Endothelial cell of umbilical vein (primary cell): Measurements from ENCODE around the gene SUFU. TPM values are rescaled to one million over a fixed set of nuclear protein-coding genes. Genes with fewer than 3 reads are reported as not detected.
A peak's percentile ranks its signal among the peaks of the same experiment; 100 is the strongest.

ENCODE experiments used
- BruUV-seq: library from RNA; stranded (reverse); fragments of 400-500 nt; replicated peaks from 2 replicates; lab custom pipeline; 2021; lab: Mats Ljungman, UMichigan
- CTCF ChIA-PET: fragments of 300-600, 350-600 bp; sonication (Branson Sonifier 250); formaldehyde crosslinking; loops from one replicate; lab custom pipeline; 2021; ENCODE audit warnings: antibody characterized with exemption, inconsistent platforms; lab: Charles Lee
- POLR2A ChIA-PET: fragments of 300-600, 350-600 bp; sonication (Branson Sonifier 250); formaldehyde crosslinking; loops from one replicate; lab custom pipeline; 2021; ENCODE audit warnings: antibody characterized with exemption, inconsistent platforms; lab: Charles Lee
- DNase-seq: peaks from one replicate; pipeline ENCODE4 v3.0.0-alpha.2; 2011; ENCODE audit warnings: low read depth, low spot score
- FAIRE-seq: peaks from 2 replicates; lab custom pipeline; 2011; peaks lifted over from hg19 to GRCh38; lab: Jason Lieb, UNC
- H2AFZ ChIP-seq: 2 replicates; pipeline ENCODE4 v1.6.0; 2012; ENCODE audit warnings: low read depth, low read length, control low read depth, inconsistent platforms
- H3K27ac ChIP-seq: 2 replicates; pipeline ENCODE4 v1.5.1; 2011; ENCODE audit warnings: low read depth, mild to moderate bottlenecking, control low read depth, low read length, moderate library complexity; ENCODE audit not compliant: insufficient read depth
- H3K27me3 ChIP-seq, 2 experiments: 2 replicates each; pipeline versions ENCODE4 v1.6.0 to v1.6.1; 2011; ENCODE audit warnings: low read length in 2 of 2, mixed read lengths in 1 of 2; ENCODE audit not compliant: control insufficient read depth in 2 of 2, insufficient read depth in 2 of 2
- H3K36me3 ChIP-seq, 2 experiments: 2 replicates in 1 of 2; 3 replicates in 1 of 2; pipeline ENCODE4 v1.5.1; 2011; ENCODE audit warnings: low read length in 2 of 2, mild to moderate bottlenecking in 1 of 2, moderate library complexity in 1 of 2; ENCODE audit not compliant: control insufficient read depth in 2 of 2, insufficient read depth in 2 of 2; ENCODE audit errors: extremely low read depth in 1 of 2
- H3K4me1 ChIP-seq: 3 replicates; pipeline ENCODE4 v1.5.1; 2011; ENCODE audit warnings: mild to moderate bottlenecking, low read length; ENCODE audit not compliant: control insufficient read depth, insufficient read depth; ENCODE audit errors: extremely low read depth
- H3K4me2 ChIP-seq: 2 replicates; pipeline ENCODE4 v1.6.1; 2011; ENCODE audit warnings: low read length, control low read depth, mixed read lengths; ENCODE audit not compliant: insufficient read depth
- H3K4me3 ChIP-seq, 3 experiments: fragments of 200-600 bp in 1 of 3; sonication (generic), shearing (Covaris generic) in 1 of 3; replicated peaks in 1 of 3; 2 replicates each; pipeline ENCODE4 v1.5.1; 2011 to 2016; ENCODE audit warnings: control low read depth in 3 of 3, low read length in 3 of 3, mild to moderate bottlenecking in 2 of 3, inconsistent platforms in 1 of 3, low read depth in 1 of 3, moderate library complexity in 1 of 3; ENCODE audit not compliant: insufficient read depth in 1 of 3
- H3K79me2 ChIP-seq: 2 replicates; pipeline ENCODE4 v1.6.0; 2012; ENCODE audit warnings: low read length, inconsistent platforms; ENCODE audit not compliant: control insufficient read depth, insufficient read depth
- H3K9ac ChIP-seq: replicated peaks from 2 replicates; pipeline ENCODE3; 2011; ENCODE audit warnings: low read length, control low read depth; ENCODE audit not compliant: insufficient read depth; ENCODE audit errors: extremely low read depth
- H3K9me1 ChIP-seq: replicated peaks from 3 replicates; pipeline ENCODE4 v1.6.0; 2011; ENCODE audit warnings: mild to moderate bottlenecking, low read length; ENCODE audit not compliant: control insufficient read depth, insufficient read depth; ENCODE audit errors: extremely low read depth
- H3K9me3 ChIP-seq: replicated peaks from 2 replicates; pipeline ENCODE4 v1.5.1; 2012; ENCODE audit warnings: low read length, inconsistent platforms; ENCODE audit not compliant: control insufficient read depth, insufficient read depth
- H4K20me1 ChIP-seq: replicated peaks from 2 replicates; pipeline ENCODE3; 2011; ENCODE audit warnings: mild to moderate bottlenecking, low read length; ENCODE audit not compliant: control insufficient read depth, insufficient read depth; ENCODE audit errors: extremely low read depth
- EZH2 ChIP-seq: IDR thresholded peaks from 2 replicates; pipeline ENCODE4 v1.6.1; 2012; ENCODE audit warnings: borderline replicate concordance, low read depth, mild to moderate bottlenecking, moderate library complexity, low read length, inconsistent platforms; ENCODE audit not compliant: severe bottlenecking
- FOS ChIP-seq: IDR thresholded peaks from 2 replicates; pipeline ENCODE4 v1.6.1; 2011; ENCODE audit warnings: mild to moderate bottlenecking, low read length, moderate library complexity, borderline replicate concordance; ENCODE audit not compliant: insufficient read depth
- GATA2 ChIP-seq: IDR thresholded peaks from 2 replicates; pipeline ENCODE4 v1.7.0; 2011; ENCODE audit warnings: low read depth, mild to moderate bottlenecking, moderate library complexity, mixed read lengths, low read length; ENCODE audit not compliant: insufficient read length, insufficient read depth
- JUN ChIP-seq: IDR thresholded peaks from 2 replicates; pipeline ENCODE4 v1.6.1; 2011; ENCODE audit warnings: borderline replicate concordance, low read depth; ENCODE audit not compliant: insufficient read length, insufficient read depth
- MYC ChIP-seq: IDR thresholded peaks from one replicate; pipeline ENCODE4 v1.6.1; 2011; ENCODE audit warnings: mild to moderate bottlenecking, low read depth, low read length
- POLR2A ChIP-seq: IDR thresholded peaks from 2 replicates; pipeline ENCODE4 v1.6.1; 2012; ENCODE audit warnings: low read depth, mild to moderate bottlenecking, control low read depth, low read length
- POLR2AphosphoS5 ChIP-seq: IDR thresholded peaks from 2 replicates; pipeline ENCODE4 v1.6.1; 2012; ENCODE audit warnings: low read depth, mild to moderate bottlenecking, control low read depth, low read length, moderate library complexity; ENCODE audit not compliant: insufficient read depth
- dilution Hi-C: fragments of 300-500 bp; cut with MboI; formaldehyde crosslinking; loops from one replicate; pipeline ENCODE4 v1.15.0; 2019; ENCODE audit warnings: low sequenced_read_pairs; ENCODE audit not compliant: extremely low pct_ligation_motif_present
- intact Hi-C: fragments of 100-400 bp; cut with micrococcal nuclease; formaldehyde crosslinking; loops from one replicate; pipeline ENCODE4 v1.10.0; 2022
- polyA plus RNA-seq, 4 experiments: library from polyadenylated mRNA; depleted of rRNA in 3 of 4; stranded (reverse) in 3 of 4; unstranded in 1 of 4; fragments of >200 nt; gene quantifications; 2 replicates each; pipeline versions ENCODE4 v1.2.1 to v1.2.3, GENCODE V29; 2011 to 2012; ENCODE audit warnings: missing spikeins in 1 of 4
- total RNA-seq: library from RNA; stranded (reverse); gene quantifications from 2 replicates; pipeline ENCODE4 v1.2.3, GENCODE V29; 2021
- TF ChIP-seq, protein P1 (sequence below): IDR thresholded peaks from 2 replicates; pipeline ENCODE4 v1.6.1; 2011; ENCODE audit not compliant: insufficient read depth, insufficient read length
- TF ChIP-seq, protein P2 (sequence below), 2 donors: IDR thresholded peaks; 1 replicate in 1 of 2; 2 replicates in 1 of 2; pipeline ENCODE4 v1.5.1; 2011; ENCODE audit warnings: low read length in 2 of 2, mild to moderate bottlenecking in 2 of 2, moderate library complexity in 2 of 2, control low read depth in 1 of 2, inconsistent platforms in 1 of 2, low read depth in 1 of 2; ENCODE audit not compliant: insufficient read depth in 1 of 2; ENCODE audit errors: extremely low read depth in 1 of 2

Gene SUFU
- total and polyA plus RNA-seq, 2 donors (not counting 3 experiments of a cell fraction or from before 2014, with no cell fraction given), result 10.1 to 16.3 TPM

DNA sequence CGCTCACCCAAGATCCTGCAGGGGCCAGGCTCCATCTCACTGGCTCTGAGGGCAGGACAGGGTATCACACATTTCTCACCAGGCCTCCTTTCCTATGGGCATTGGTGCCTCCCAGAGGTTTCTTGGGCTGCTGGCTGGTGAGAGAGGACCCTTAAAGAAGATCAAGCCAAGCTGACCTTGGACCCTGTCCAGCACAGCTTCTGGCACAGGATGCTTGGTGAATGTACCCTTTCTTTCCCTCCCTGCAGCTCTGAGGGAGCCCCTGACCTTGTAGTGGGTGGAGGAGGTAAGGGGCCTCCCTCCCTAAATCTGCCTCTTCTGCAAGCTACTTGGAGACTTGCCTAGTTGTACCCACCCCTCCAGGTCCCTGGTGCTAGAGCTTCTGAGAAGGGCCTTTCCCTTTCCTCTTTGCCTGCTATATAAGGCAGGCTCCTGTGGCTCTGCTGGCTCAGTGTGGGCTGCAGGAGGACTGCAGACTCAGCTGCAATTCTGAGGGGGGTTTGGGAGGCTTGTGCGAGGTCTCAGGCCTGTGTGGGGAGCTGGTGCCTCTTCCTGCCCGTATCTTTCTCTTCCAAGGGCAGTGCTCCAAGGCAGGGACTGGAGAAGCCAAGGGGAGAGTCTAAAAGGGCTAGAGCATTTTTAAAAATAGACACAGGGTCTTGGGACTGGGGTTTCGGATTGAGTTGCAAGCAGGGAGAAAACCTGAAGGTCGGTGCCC lies 128.8 kb downstream of the SUFU start:
- Histone ChIP-seq H4K20me1 (no peaks in the 10 kb centered on the region), H3K9ac (peak overlapping the region; percentile 71), H3K36me3 (peaks cover 0 to 1% of the 10 kb centered on the region in 2 experiments), H3K4me3 (no peak overlapping the region), H3K27ac (peak overlapping the region; percentile 97), H3K27me3 (no peaks in the 10 kb centered on the region), H2AFZ (no peak overlapping the region), H3K9me3 (no peaks in the 10 kb centered on the region), H3K79me2 (no peaks in the 10 kb centered on the region), H3K4me1 (peaks cover 72% of the 10 kb centered on the region), H3K4me2 (peak overlapping the region; percentile 80), H3K9me1 (no peaks in the 10 kb centered on the region)
- no peak for TF ChIP-seq GATA2
- peak; percentile 36 for TF ChIP-seq POLR2A
- intact Hi-C loops, result loop anchor here (1.0 kb wide), 2 partner anchors 10 to 33 kb away; no protein-coding TSS in a partner anchor
- FAIRE-seq, result no peak
- BruUV-seq, result no TSS peak
- CTCF ChIA-PET, result interaction anchor here (0.7 to 3.1 kb wide), 15 partner anchors 10 to 49 kb away, joined by 3 to 13 read pairs (median 5); partner anchors contain the start of gene TRIM8
- peak; percentile 59 for DNase-seq
- dilution Hi-C loops, result no loop called here
- POLR2A ChIA-PET, result interaction anchor here (0.7 to 1.6 kb wide), 3 partner anchors 10 to 35 kb away, joined by 3 to 7 read pairs (median 5); no protein-coding TSS in a partner anchor

DNA sequence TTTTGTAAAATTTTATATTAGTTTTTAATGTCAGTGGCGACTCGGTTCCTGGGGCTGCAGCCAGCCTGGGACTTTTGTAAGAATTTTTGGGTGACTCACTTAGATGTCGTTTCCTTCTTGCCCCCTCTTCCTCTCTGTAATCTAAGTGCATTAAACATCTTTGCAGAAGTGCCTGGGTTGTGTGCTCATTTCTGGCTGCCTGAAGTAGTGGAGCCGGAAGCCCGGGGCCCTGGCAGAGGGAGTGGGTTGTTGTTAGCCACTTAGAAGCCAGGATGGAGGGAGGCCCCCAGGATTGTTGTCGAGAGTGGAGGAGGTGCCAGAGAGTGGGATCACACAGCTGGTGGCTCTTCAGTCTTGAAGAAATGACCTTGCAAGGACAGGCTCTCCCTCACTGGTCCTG lies 129.5 kb downstream of the SUFU start:
- peak; percentile 100 for FAIRE-seq
- no peaks in the 10 kb centered on the region for H4K20me1 ChIP-seq
- intact Hi-C loops (loop anchor here (1.0 kb wide), 2 partner anchors 9 to 34 kb away; no protein-coding TSS in a partner anchor), dilution Hi-C loops (no loop called here)
- DNase-seq, result peak; percentile 97
- peak overlapping the region; percentile 97 for H3K27ac ChIP-seq
- peaks cover 65% of the 10 kb centered on the region for H3K4me1 ChIP-seq
- no peak overlapping the region for H3K4me3 ChIP-seq
- peaks cover 0 to 1% of the 10 kb centered on the region in 2 experiments for H3K36me3 ChIP-seq
- no TSS peak for BruUV-seq
- peak overlapping the region; percentile 80 for H3K4me2 ChIP-seq
- peak overlapping the region; percentile 81 for H3K9ac ChIP-seq
- no peaks in the 10 kb centered on the region for H3K79me2 ChIP-seq
- CTCF ChIA-PET, result interaction anchor here (1.1 to 3.1 kb wide), 7 partner anchors 13 to 37 kb away, joined by 3 to 13 read pairs (median 7); no protein-coding TSS in a partner anchor
- no peaks in the 10 kb centered on the region for H3K9me3 ChIP-seq
- no peaks in the 10 kb centered on the region for H3K27me3 ChIP-seq
- TF ChIP-seq POLR2A, result peak; percentile 28
- TF ChIP-seq, protein P1, sequence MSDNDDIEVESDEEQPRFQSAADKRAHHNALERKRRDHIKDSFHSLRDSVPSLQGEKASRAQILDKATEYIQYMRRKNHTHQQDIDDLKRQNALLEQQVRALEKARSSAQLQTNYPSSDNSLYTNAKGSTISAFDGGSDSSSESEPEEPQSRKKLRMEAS, result no peak
- TF ChIP-seq FOS, result peak; percentile 91
- TF ChIP-seq, protein P2, sequence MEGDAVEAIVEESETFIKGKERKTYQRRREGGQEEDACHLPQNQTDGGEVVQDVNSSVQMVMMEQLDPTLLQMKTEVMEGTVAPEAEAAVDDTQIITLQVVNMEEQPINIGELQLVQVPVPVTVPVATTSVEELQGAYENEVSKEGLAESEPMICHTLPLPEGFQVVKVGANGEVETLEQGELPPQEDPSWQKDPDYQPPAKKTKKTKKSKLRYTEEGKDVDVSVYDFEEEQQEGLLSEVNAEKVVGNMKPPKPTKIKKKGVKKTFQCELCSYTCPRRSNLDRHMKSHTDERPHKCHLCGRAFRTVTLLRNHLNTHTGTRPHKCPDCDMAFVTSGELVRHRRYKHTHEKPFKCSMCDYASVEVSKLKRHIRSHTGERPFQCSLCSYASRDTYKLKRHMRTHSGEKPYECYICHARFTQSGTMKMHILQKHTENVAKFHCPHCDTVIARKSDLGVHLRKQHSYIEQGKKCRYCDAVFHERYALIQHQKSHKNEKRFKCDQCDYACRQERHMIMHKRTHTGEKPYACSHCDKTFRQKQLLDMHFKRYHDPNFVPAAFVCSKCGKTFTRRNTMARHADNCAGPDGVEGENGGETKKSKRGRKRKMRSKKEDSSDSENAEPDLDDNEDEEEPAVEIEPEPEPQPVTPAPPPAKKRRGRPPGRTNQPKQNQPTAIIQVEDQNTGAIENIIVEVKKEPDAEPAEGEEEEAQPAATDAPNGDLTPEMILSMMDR (IDR thresholded peaks at IDR 0.05; ENCODE audit: extremely low read depth in 1 of 2, insufficient read depth in 1 of 2, low read depth in 1 of 2, low read length in 2 of 2), result no peak
- TF ChIP-seq EZH2, result no peak
- peak; percentile 91 for TF ChIP-seq JUN
- TF ChIP-seq POLR2AphosphoS5, result peak; percentile 82
- TF ChIP-seq GATA2, result peak; percentile 79
- no peak for TF ChIP-seq MYC
- H2AFZ ChIP-seq, result no peak overlapping the region
- POLR2A ChIA-PET, result interaction anchor here (1.4 kb wide), 1 partner anchor 13 kb away, joined by 4 read pairs; no protein-coding TSS in a partner anchor
- no peaks in the 10 kb centered on the region for H3K9me1 ChIP-seq
